HG03045 (cell line): ENCODE measurements around the gene AMDHD1.

Experiments
- ATAC-seq: cut with Tn5 transposase; IDR thresholded peaks from one replicate; pipeline ENCODE4 v1.9.1; 2021; ENCODE audit warnings: mild to moderate bottlenecking, moderate library complexity; ENCODE audit not compliant: unreplicated experiment

Gene AMDHD1

GRCh38 chr12:95995238-95996031, 52.3 kb downstream of the AMDHD1 start:
- ATAC-seq: no peak

GRCh38 chr12:95996034-95996658, 53.0 kb downstream of the AMDHD1 start, which contains the start of gene HAL:
TSS of gene HAL (minus strand) at chr12:95996344. CDS start at chr12:95995910, 434 bp downstream.
- no peak for ATAC-seq

- no peak for ATAC-seq
These were observed 54.1 kb downstream of the AMDHD1 start for GRCh38 chr12:95997276-95997675.

- no peak for ATAC-seq
These were observed 54.9 kb downstream of the AMDHD1 start for GRCh38 chr12:95997911-95998510.

GRCh38 chr12:95998611-95999286, 55.6 kb downstream of the AMDHD1 start:
- ATAC-seq: peak; percentile 95

GRCh38 chr12:95999484-95999883, 56.4 kb downstream of the AMDHD1 start:
- ATAC-seq: no peak

GRCh38 chr12:96000858-96001257, 57.7 kb downstream of the AMDHD1 start:
- no peak for ATAC-seq

GRCh38 chr12:96006727-96007126, 63.6 kb downstream of the AMDHD1 start:
- ATAC-seq: no peak

GRCh38 chr12:96007729-96008128, 64.6 kb downstream of the AMDHD1 start:
- no peak for ATAC-seq

- no peak for ATAC-seq
These were observed 71.9 kb downstream of the AMDHD1 start for GRCh38 chr12:96014943-96015599.

GRCh38 chr12:96015672-96016071, 72.5 kb downstream of the AMDHD1 start:
- ATAC-seq: no peak
